ENCODE data around the gene GP9.

GP9 gene

DNA sequence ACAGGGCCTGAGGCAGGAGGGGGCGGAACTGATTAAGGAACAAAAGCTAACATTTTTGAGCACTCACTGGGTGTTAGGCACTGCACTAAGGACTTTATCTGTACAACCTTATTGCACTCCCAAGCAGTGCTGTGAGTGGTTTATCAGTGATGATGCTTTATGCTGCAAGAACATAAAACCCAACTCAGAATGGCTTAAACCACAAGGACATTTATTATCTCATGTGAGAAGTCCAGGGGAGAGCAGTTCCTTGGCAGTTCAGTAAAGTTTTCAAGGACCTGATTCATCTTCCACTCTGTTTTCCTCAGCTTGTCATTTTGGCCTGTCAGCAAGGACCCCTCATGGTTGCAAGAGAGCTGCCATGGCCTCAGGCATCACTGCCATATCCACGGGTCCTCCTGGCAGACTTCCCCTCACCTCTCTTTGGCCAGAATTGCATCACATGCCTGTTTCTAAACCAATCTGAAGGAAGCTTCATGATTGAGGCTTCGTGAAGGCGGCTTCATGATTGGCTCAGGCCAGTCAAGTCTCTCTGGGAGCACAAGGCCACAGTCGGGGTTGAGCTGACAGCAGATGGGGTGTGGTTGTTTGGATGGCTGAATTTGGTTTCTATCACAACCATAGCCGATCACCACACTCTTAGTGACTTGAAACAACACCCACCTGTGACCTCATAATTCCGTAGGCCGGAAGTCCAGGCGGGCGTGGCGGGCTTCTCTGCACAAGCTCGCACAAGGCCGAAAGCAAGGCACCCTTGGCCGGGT lies 43.7 kb upstream of the GP9 start:
- DNase-seq = peak in 1 of 3 donors; percentile 49
- Histone ChIP-seq H3K36me3 (ENCODE audit: control insufficient read depth in 4 of 4, insufficient read depth in 4 of 4, low read length in 3 of 4) (peaks cover 0 to 16% (median under 1%) of the 10 kb centered on the region in 4 experiments), H3K27ac (ENCODE audit: insufficient read depth in 1 of 2, low read depth in 1 of 2, low read length in 2 of 2, poor library complexity in 1 of 2, severe bottlenecking in 2 of 2) (peak overlapping the region in 1 of 2 experiments; percentile 75), H3K4me1 (ENCODE audit: control extremely low read depth in 1 of 4, control insufficient read depth in 4 of 4, insufficient read depth in 4 of 4, low read length in 3 of 4) (peaks cover 8 to 54% (median 52%) of the 10 kb centered on the region in 4 experiments), H3K9me3 (ENCODE audit: control extremely low read depth in 1 of 5, control insufficient read depth in 4 of 5, insufficient read depth in 2 of 5, low read depth in 1 of 5, low read length in 4 of 5) (no peaks in the 10 kb centered on the region), H3K27me3 (replicated peaks in 2 of 5; ENCODE audit: control insufficient read depth in 4 of 5, insufficient read depth in 5 of 5, low read length in 4 of 5) (no peaks in the 10 kb centered on the region), H3K4me3 (ENCODE audit: control insufficient read depth in 1 of 7, extremely low read depth in 1 of 7, insufficient read depth in 4 of 7, low read depth in 2 of 7, low read length in 6 of 7) (peak overlapping the region in 1 of 7 experiments; percentile 26)
- ChIA-PET CTCF (interaction anchor here (0.8 to 12.3 kb wide), 20 partner anchors 10 to 229 kb away, joined by 3 to 195 read pairs (median 6); partner anchors contain the start of genes CFAP92 and EFCC1), POLR2A (interaction anchor here (1.0 to 1.6 kb wide), 5 partner anchors 10 to 299 kb away, joined by 3 to 7 read pairs (median 5); partner anchors contain the start of gene RAB43)
- 93% methylated on average over 12 of the region's 14 CpGs for whole genome bisulfite sequencing (ENCODE audit: insufficient coverage)

GRCh38 chr3:129017484-129017899 lies 43.1 kb upstream of the GP9 start:
- no peaks in the 10 kb centered on the region for H3K9me3 ChIP-seq (ENCODE audit: control extremely low read depth in 1 of 5, control insufficient read depth in 4 of 5, insufficient read depth in 2 of 5, low read depth in 1 of 5, low read length in 4 of 5)
- no peak for DNase-seq
- CTCF ChIA-PET = interaction anchor here (0.6 to 12.3 kb wide), 11 partner anchors 9 to 228 kb away, joined by 3 to 195 read pairs (median 6); partner anchors contain the start of genes CFAP92 and EFCC1
- peaks cover 8 to 58% (median 55%) of the 10 kb centered on the region in 4 experiments for H3K4me1 ChIP-seq (ENCODE audit: control extremely low read depth in 1 of 4, control insufficient read depth in 4 of 4, insufficient read depth in 4 of 4, low read length in 3 of 4)
- POLR2A ChIA-PET = interaction anchor here (0.5 to 1.6 kb wide), 3 partner anchors 9 to 238 kb away, joined by 3 to 5 read pairs (median 4); no protein-coding TSS in a partner anchor
- no peaks in the 10 kb centered on the region for H3K27me3 ChIP-seq (replicated peaks in 2 of 5; ENCODE audit: control insufficient read depth in 4 of 5, insufficient read depth in 5 of 5, low read length in 4 of 5)
- WGBS (ENCODE audit: insufficient coverage) = 90% methylated on average over 6 of the region's 7 CpGs
- peaks cover 0 to 16% (median under 1%) of the 10 kb centered on the region in 4 experiments for H3K36me3 ChIP-seq (ENCODE audit: control insufficient read depth in 4 of 4, insufficient read depth in 4 of 4, low read length in 3 of 4)
- no peak overlapping the region for H3K27ac ChIP-seq (ENCODE audit: insufficient read depth in 1 of 2, low read depth in 1 of 2, low read length in 2 of 2, poor library complexity in 1 of 2, severe bottlenecking in 2 of 2)
- H3K4me3 ChIP-seq (ENCODE audit: control insufficient read depth in 1 of 7, extremely low read depth in 1 of 7, insufficient read depth in 4 of 7, low read depth in 2 of 7, low read length in 6 of 7) = no peak overlapping the region

DNA sequence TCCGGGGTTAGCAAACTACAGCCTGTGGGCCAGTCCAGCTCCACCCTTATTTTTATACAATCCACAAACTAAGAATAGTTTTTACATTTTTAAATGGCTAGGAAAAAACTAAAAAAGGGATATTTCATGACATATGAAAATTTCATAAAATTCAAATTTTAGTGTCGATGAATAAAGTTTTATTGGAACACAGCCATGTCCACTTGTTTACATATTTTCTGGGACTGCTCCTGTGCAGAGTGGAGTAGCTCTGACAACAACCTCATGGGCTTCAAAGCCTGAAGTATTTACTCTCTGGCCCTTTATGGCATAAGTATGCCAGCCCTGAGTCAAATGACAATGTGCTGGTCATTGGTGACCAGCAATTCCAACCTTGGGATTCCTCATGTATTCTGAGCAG lies 42.3 kb upstream of the GP9 start:
- Histone ChIP-seq H3K4me3 (ENCODE audit: control insufficient read depth in 1 of 7, extremely low read depth in 1 of 7, insufficient read depth in 4 of 7, low read depth in 2 of 7, low read length in 6 of 7) (no peak overlapping the region), H3K9me3 (ENCODE audit: control extremely low read depth in 1 of 5, control insufficient read depth in 4 of 5, insufficient read depth in 2 of 5, low read depth in 1 of 5, low read length in 4 of 5) (no peaks in the 10 kb centered on the region), H3K36me3 (ENCODE audit: control insufficient read depth in 4 of 4, insufficient read depth in 4 of 4, low read length in 3 of 4) (peaks cover 0 to 16% (median under 1%) of the 10 kb centered on the region in 4 experiments), H3K4me1 (ENCODE audit: control extremely low read depth in 1 of 4, control insufficient read depth in 4 of 4, insufficient read depth in 4 of 4, low read length in 3 of 4) (peaks cover 8 to 64% (median 59%) of the 10 kb centered on the region in 4 experiments), H3K27ac (ENCODE audit: insufficient read depth in 1 of 2, low read depth in 1 of 2, low read length in 2 of 2, poor library complexity in 1 of 2, severe bottlenecking in 2 of 2) (no peak overlapping the region), H3K27me3 (replicated peaks in 2 of 5; ENCODE audit: control insufficient read depth in 4 of 5, insufficient read depth in 5 of 5, low read length in 4 of 5) (no peaks in the 10 kb centered on the region)
- POLR2A ChIA-PET = interaction anchor here (0.7 kb wide), 1 partner anchor 21 kb away, joined by 4 read pairs; no protein-coding TSS in a partner anchor
- WGBS (ENCODE audit: insufficient coverage) = no CpG with 5 or more reads among the region's 2 CpGs
- DNase-seq = no peak
- CTCF ChIA-PET = interaction anchor here (6.3 to 12.3 kb wide), 2 partner anchors 18 to 47 kb away, joined by 98 to 195 read pairs; partner anchors contain the start of genes CFAP92 and EFCC1

- ChIA-PET CTCF (interaction anchor here (0.6 to 6.3 kb wide), 2 partner anchors 47 to 100 kb away, joined by 3 to 98 read pairs; no protein-coding TSS in a partner anchor), POLR2A (interaction anchor here (0.7 kb wide), 1 partner anchor 20 kb away, joined by 4 read pairs; no protein-coding TSS in a partner anchor)
- H3K27ac ChIP-seq (ENCODE audit: insufficient read depth in 1 of 2, low read depth in 1 of 2, low read length in 2 of 2, poor library complexity in 1 of 2, severe bottlenecking in 2 of 2) = no peak overlapping the region
- peaks cover 0 to 16% (median under 1%) of the 10 kb centered on the region in 4 experiments for H3K36me3 ChIP-seq (ENCODE audit: control insufficient read depth in 4 of 4, insufficient read depth in 4 of 4, low read length in 3 of 4)
- WGBS (ENCODE audit: insufficient coverage) = 100% methylated on average over 8 of the region's 9 CpGs
- H3K4me3 ChIP-seq (ENCODE audit: control insufficient read depth in 1 of 7, extremely low read depth in 1 of 7, insufficient read depth in 4 of 7, low read depth in 2 of 7, low read length in 6 of 7) = no peak overlapping the region
- peaks cover 8 to 60% (median 56%) of the 10 kb centered on the region in 4 experiments for H3K4me1 ChIP-seq (ENCODE audit: control extremely low read depth in 1 of 4, control insufficient read depth in 4 of 4, insufficient read depth in 4 of 4, low read length in 3 of 4)
- H3K9me3 ChIP-seq (ENCODE audit: control extremely low read depth in 1 of 5, control insufficient read depth in 4 of 5, insufficient read depth in 2 of 5, low read depth in 1 of 5, low read length in 4 of 5) = no peaks in the 10 kb centered on the region
- DNase-seq = no peak
- no peaks in the 10 kb centered on the region for H3K27me3 ChIP-seq (replicated peaks in 2 of 5; ENCODE audit: control insufficient read depth in 4 of 5, insufficient read depth in 5 of 5, low read length in 4 of 5)
Observed at GRCh38 chr3:129018751-129019150, 41.8 kb upstream of the GP9 start.

GRCh38 chr3:129019266-129019665 lies 41.3 kb upstream of the GP9 start:
- POLR2A ChIA-PET = no interaction called here
- Histone ChIP-seq H3K36me3 (ENCODE audit: control insufficient read depth in 4 of 4, insufficient read depth in 4 of 4, low read length in 3 of 4) (peaks cover 0 to 16% (median under 1%) of the 10 kb centered on the region in 4 experiments), H3K4me3 (ENCODE audit: control insufficient read depth in 1 of 7, extremely low read depth in 1 of 7, insufficient read depth in 4 of 7, low read depth in 2 of 7, low read length in 6 of 7) (no peak overlapping the region), H3K27ac (ENCODE audit: insufficient read depth in 1 of 2, low read depth in 1 of 2, low read length in 2 of 2, poor library complexity in 1 of 2, severe bottlenecking in 2 of 2) (no peak overlapping the region), H3K4me1 (ENCODE audit: control extremely low read depth in 1 of 4, control insufficient read depth in 4 of 4, insufficient read depth in 4 of 4, low read length in 3 of 4) (peaks cover 8 to 57% (median 52%) of the 10 kb centered on the region in 4 experiments), H3K9me3 (ENCODE audit: control extremely low read depth in 1 of 5, control insufficient read depth in 4 of 5, insufficient read depth in 2 of 5, low read depth in 1 of 5, low read length in 4 of 5) (no peaks in the 10 kb centered on the region), H3K27me3 (replicated peaks in 2 of 5; ENCODE audit: control insufficient read depth in 4 of 5, insufficient read depth in 5 of 5, low read length in 4 of 5) (no peaks in the 10 kb centered on the region)
- WGBS (ENCODE audit: insufficient coverage) = 100% methylated on average over 1 of the region's 3 CpGs
- CTCF ChIA-PET = interaction anchor here (0.6 to 6.3 kb wide), 5 partner anchors 10 to 100 kb away, joined by 3 to 98 read pairs (median 5); partner anchors contain the start of gene CFAP92
- no peak for DNase-seq

DNA sequence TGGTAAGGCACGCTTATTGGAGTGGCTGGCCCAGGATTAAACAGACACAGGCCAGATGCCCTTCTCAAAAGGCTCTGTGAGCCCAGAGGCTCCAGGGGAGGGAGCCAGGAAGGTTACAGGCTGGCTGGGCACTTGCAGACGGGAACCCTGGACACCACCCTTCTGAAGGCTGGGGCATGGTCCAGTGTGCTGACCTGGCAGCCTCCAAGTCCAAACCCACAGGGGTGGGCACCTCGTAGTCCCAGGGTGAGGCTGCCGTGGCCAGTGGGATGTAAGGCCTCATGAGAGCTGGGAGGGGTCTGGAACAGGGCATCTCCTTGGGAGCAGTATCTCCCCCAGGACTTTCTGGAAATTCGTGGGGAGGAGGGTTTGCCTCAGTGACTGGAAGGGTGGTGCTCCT lies 39.9 kb upstream of the GP9 start:
- Histone ChIP-seq H3K4me3 (ENCODE audit: control insufficient read depth in 1 of 7, extremely low read depth in 1 of 7, insufficient read depth in 4 of 7, low read depth in 2 of 7, low read length in 6 of 7) (no peak overlapping the region), H3K27me3 (replicated peaks in 2 of 5; ENCODE audit: control insufficient read depth in 4 of 5, insufficient read depth in 5 of 5, low read length in 4 of 5) (no peaks in the 10 kb centered on the region), H3K36me3 (ENCODE audit: control insufficient read depth in 4 of 4, insufficient read depth in 4 of 4, low read length in 3 of 4) (peaks cover 0 to 16% (median 0%) of the 10 kb centered on the region in 4 experiments), H3K27ac (ENCODE audit: insufficient read depth in 1 of 2, low read depth in 1 of 2, low read length in 2 of 2, poor library complexity in 1 of 2, severe bottlenecking in 2 of 2) (no peak overlapping the region), H3K9me3 (ENCODE audit: control extremely low read depth in 1 of 5, control insufficient read depth in 4 of 5, insufficient read depth in 2 of 5, low read depth in 1 of 5, low read length in 4 of 5) (no peaks in the 10 kb centered on the region), H3K4me1 (ENCODE audit: control extremely low read depth in 1 of 4, control insufficient read depth in 4 of 4, insufficient read depth in 4 of 4, low read length in 3 of 4) (peaks cover 8 to 44% (median 38%) of the 10 kb centered on the region in 4 experiments)
- POLR2A ChIA-PET = no interaction called here
- WGBS (ENCODE audit: insufficient coverage) = 95% methylated on average over 5 of the region's 5 CpGs
- CTCF ChIA-PET = interaction anchor here (1.3 to 7.8 kb wide), 5 partner anchors 9 to 50 kb away, joined by 3 to 46 read pairs (median 6); partner anchors contain the start of gene CFAP92
- no peak for DNase-seq
